Measurements from ENCODE around the gene ENPP3. TPM values are rescaled to one million over a fixed set of nuclear protein-coding genes. Genes with fewer than 3 reads are reported as not detected.

Gene ENPP3
- total RNA-seq, 6 experiments from 2014 or later, result 0.07 to 0.12 TPM; not detected in 4

- peaks cover 2% of the 10 kb centered on the region; the same call in 1 of the 2 replicates for H3K27me3 Mint-ChIP-seq (ENCODE audit: insufficient read depth)
- H3K36me3 Mint-ChIP-seq (ENCODE audit: low read depth), result no peaks in the 10 kb centered on the region
- DNase-seq, result peak; percentile 66
- H3K4me3 Mint-ChIP-seq, result no peak overlapping the region; the same call in 1 of the 2 replicates
- peak overlapping the region; percentile 69 for H3K27ac Mint-ChIP-seq
- no peaks in the 10 kb centered on the region for H3K9me3 Mint-ChIP-seq
- TF ChIP-seq, protein P1, sequence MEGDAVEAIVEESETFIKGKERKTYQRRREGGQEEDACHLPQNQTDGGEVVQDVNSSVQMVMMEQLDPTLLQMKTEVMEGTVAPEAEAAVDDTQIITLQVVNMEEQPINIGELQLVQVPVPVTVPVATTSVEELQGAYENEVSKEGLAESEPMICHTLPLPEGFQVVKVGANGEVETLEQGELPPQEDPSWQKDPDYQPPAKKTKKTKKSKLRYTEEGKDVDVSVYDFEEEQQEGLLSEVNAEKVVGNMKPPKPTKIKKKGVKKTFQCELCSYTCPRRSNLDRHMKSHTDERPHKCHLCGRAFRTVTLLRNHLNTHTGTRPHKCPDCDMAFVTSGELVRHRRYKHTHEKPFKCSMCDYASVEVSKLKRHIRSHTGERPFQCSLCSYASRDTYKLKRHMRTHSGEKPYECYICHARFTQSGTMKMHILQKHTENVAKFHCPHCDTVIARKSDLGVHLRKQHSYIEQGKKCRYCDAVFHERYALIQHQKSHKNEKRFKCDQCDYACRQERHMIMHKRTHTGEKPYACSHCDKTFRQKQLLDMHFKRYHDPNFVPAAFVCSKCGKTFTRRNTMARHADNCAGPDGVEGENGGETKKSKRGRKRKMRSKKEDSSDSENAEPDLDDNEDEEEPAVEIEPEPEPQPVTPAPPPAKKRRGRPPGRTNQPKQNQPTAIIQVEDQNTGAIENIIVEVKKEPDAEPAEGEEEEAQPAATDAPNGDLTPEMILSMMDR (IDR thresholded peaks at IDR 0.05), result peak; percentile 68
- H3K4me1 Mint-ChIP-seq (ENCODE audit: low read depth), result peaks cover 45% of the 10 kb centered on the region
Observed at GRCh38 chr6:131787766-131788712, 150.9 kb downstream of the ENPP3 start.

DNA sequence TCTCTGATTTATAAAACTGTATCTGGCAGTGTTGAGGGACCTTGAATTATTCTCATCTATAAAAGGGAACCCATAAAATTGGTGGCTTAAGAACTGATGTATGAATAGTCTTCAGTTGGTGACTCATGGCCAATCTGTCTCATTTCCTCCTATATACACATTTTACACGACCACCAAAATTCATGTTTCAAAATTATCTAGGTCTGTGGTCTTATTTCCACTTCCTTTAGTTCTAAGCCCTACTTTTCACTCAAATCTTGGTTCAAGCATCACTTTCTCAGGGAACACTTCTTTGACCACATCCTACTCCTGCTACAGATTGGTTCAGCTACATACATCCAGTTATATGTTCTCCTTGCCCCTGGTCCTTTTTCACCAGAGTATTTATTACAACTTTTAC lies 152.1 kb downstream of the ENPP3 start:
- H3K27me3 Mint-ChIP-seq (ENCODE audit: insufficient read depth), result no peaks in the 10 kb centered on the region
- DNase-seq, result no peak
- no peaks in the 10 kb centered on the region for H3K36me3 Mint-ChIP-seq (ENCODE audit: low read depth)
- peak overlapping the region; percentile 49 for H3K27ac Mint-ChIP-seq
- H3K4me1 Mint-ChIP-seq (ENCODE audit: low read depth), result peaks cover 41% of the 10 kb centered on the region
- no peaks in the 10 kb centered on the region for H3K9me3 Mint-ChIP-seq
- H3K4me3 Mint-ChIP-seq, result peak overlapping the region; percentile 40; the same call in 1 of the 2 replicates
- TF ChIP-seq, protein P1 (IDR thresholded peaks at IDR 0.05), result no peak

GRCh38 chr6:131791476-131791875 lies 154.4 kb downstream of the ENPP3 start:
- no peaks in the 10 kb centered on the region for H3K36me3 Mint-ChIP-seq (ENCODE audit: low read depth)
- H3K27me3 Mint-ChIP-seq (ENCODE audit: insufficient read depth), result no peaks in the 10 kb centered on the region
- DNase-seq, result no peak
- no peak overlapping the region for H3K27ac Mint-ChIP-seq
- TF ChIP-seq, protein P1 (IDR thresholded peaks at IDR 0.05), result no peak
- H3K4me1 Mint-ChIP-seq (ENCODE audit: low read depth), result peaks cover 33% of the 10 kb centered on the region
- H3K4me3 Mint-ChIP-seq, result no peak overlapping the region
- no peaks in the 10 kb centered on the region for H3K9me3 Mint-ChIP-seq

DNA sequence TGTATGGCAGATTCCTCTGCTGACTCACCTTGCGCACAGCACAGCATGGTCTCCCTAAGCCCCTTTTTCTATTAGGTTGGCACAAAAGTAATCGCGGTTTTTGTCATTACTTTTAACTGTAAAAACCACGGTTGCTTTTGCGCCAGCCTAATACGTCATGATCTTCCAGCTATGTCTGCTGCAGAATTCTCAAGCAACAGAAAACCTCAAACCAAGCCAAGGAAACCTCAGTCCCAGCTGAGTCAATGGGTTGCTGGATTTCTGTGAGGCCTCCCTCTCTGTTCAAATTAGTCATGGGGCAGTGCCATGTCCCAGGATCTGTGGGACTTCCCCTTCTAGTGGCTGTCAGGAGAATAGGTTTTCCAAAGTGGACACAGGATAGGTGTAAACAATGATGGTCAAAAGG lies 155.0 kb downstream of the ENPP3 start:
- peak; percentile 16 for DNase-seq
- Mint-ChIP-seq H3K36me3 (ENCODE audit: low read depth) (no peaks in the 10 kb centered on the region), H3K4me1 (ENCODE audit: low read depth) (peaks cover 27% of the 10 kb centered on the region), H3K27ac (no peak overlapping the region), H3K27me3 (ENCODE audit: insufficient read depth) (no peaks in the 10 kb centered on the region), H3K4me3 (no peak overlapping the region), H3K9me3 (no peaks in the 10 kb centered on the region)
- TF ChIP-seq, protein P1 (IDR thresholded peaks at IDR 0.05), result peak; percentile 33; the same call in 1 of the 2 replicates

DNA sequence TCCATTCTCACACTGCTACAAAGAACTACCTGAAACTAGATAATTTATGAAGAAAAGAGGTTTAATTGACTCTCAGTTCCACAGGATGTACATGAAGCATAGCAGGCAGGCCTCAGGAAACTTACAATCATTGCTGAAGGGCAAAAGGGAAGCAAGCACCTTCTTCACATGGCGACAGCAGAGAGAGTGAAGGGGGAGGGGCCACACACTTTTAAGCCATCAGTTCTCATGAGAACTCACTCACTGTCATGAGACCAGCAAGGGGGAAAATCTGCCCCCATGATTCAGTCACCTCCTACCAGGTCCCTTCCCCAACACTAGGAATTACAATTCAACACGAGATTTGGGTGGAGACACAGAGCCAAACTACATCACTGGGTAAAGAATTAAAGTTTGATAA lies 158.3 kb downstream of the ENPP3 start:
- DNase-seq, result no peak
- Mint-ChIP-seq H3K4me1 (ENCODE audit: low read depth) (no peaks in the 10 kb centered on the region), H3K9me3 (no peaks in the 10 kb centered on the region), H3K27ac (no peak overlapping the region), H3K36me3 (ENCODE audit: low read depth) (no peaks in the 10 kb centered on the region), H3K4me3 (no peak overlapping the region), H3K27me3 (ENCODE audit: insufficient read depth) (no peaks in the 10 kb centered on the region)
- TF ChIP-seq, protein P1 (IDR thresholded peaks at IDR 0.05), result no peak

Small RNA genes within 50 kb of the gene (microRNA-seq; reads per million reads assigned to microRNA genes)
- gene MIR548H5, result not detected

Other genes starting within 250 kb of the ENPP3 start
- gene ARG1, start 64.1 kb upstream of the ENPP3 start, total RNA-seq (2021; fragmentation: NEBNext Ultra II Directional; extraction: Animal tissue kit (Norgen Biotek cat#: 25700)), result not detected
- gene MED23, start 9.1 kb upstream of the ENPP3 start, total RNA-seq (2021; fragmentation: NEBNext Ultra II Directional; extraction: Animal tissue kit (Norgen Biotek cat#: 25700)), result 10 to 100 TPM; 20.5 to 27.3 (median 23.8) TPM
- gene OR2A4, start 64.1 kb downstream of the ENPP3 start, total RNA-seq (2021; fragmentation: NEBNext Ultra II Directional; extraction: Animal tissue kit (Norgen Biotek cat#: 25700)), result not detected
- not detected for gene CTAGE9, start 73.7 kb downstream of the ENPP3 start, total RNA-seq (2021; fragmentation: NEBNext Ultra II Directional; extraction: Animal tissue kit (Norgen Biotek cat#: 25700))
- gene ENPP1, start 170.7 kb downstream of the ENPP3 start, total RNA-seq (2021; fragmentation: NEBNext Ultra II Directional; extraction: Animal tissue kit (Norgen Biotek cat#: 25700)), result 10 to 100 TPM; 30.1 to 39.5 (median 36.3) TPM